ENCODE results near the gene ETV4.

GRCh38 chr17:43532581-43532980, 13.6 kb downstream of the ETV4 start:
- TF ChIP-seq CTCF (IDR thresholded peaks at IDR 0.05): no peak
- no peak for TF ChIP-seq POLR2AphosphoS5 (IDR thresholded peaks at IDR 0.05)

All from breast epithelium (tissue), 3 donors.